Measurements from ENCODE around the gene CDKN2C. TPM values are rescaled to one million over a fixed set of nuclear protein-coding genes. Genes with fewer than 3 reads are reported as not detected.
"Not testable (repeated sequence)": the region's sequence is repeated elsewhere in the genome, so short reads cannot be mapped to it uniquely, and the experiment has no call there.

The CDKN2C gene
- total RNA-seq, 2 donors from 2014 or later, result 21.9 to 22.5 TPM

DNA sequence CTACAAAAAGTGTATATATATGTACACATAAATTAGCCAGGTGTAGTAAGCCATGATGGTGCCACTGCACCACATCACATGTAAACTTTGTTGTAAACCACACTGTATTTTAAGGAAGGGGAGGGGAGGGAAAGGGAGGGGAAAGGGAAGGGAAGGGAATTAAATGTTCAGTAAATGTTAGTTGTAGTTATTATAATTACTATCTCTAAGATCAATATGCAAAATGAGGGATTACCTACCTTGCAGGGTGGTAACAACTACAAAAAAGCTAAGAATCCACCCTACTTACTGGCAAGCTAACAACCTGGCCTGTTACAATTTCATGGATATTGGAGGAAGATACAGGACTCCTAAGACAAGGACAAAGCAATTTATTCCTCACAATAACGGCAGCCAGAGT is 27.7 kb upstream of the CDKN2C start:
- Mint-ChIP-seq H3K4me3 (no peak overlapping the region), H3K27me3 (no peaks in the 10 kb centered on the region)

DNA sequence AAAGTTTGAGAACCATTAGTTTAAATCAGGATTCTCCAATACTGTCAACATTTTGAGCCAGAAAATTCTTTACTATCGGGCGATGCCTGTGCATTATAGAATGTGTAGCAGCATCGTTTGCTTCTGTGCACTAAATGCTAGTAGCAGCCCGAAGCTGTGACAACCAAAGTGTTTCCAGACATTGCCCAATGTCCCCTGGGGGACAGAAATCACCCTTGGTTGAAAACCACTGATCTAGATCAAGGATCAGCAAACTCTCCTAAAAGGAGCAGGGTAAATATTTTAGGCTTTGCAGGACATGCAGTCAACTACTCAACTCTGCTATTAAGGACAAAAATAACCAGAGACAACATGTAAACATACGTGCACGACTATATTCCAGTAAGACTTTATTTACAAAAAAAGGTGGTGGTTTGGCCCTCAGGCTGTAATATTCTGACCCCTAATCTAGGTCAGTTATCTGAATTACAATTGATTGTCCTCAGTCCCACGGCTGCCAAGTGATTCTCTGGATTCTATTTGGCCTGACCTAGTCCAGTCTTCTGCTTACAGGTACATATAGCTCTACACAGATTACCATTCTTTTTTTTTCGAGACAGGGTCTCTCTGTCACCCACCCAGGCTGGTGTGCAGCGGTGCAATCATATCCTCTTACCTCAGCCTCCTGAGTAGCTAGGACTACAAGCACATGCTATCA is 20.6 kb upstream of the CDKN2C start:
- Mint-ChIP-seq H3K36me3 (no peaks in the 10 kb centered on the region), H3K9me3 (no peaks in the 10 kb centered on the region), H3K27ac (no peak overlapping the region), H3K4me1 (ENCODE audit: low read depth in 2 of 2) (peaks cover 0 to 26% of the 10 kb centered on the region in 2 donors), H3K4me3 (no peak overlapping the region), H3K27me3 (no peaks in the 10 kb centered on the region)
- no peak for DNase-seq (ENCODE audit: low spot score)
- ATAC-seq, result no peak

More for the DNA sequence above, 27.7 kb upstream of the CDKN2C start:
- ATAC-seq, result no peak
- Mint-ChIP-seq H3K36me3 (no peaks in the 10 kb centered on the region), H3K27ac (no peak overlapping the region), H3K9me3 (no peaks in the 10 kb centered on the region), H3K4me1 (ENCODE audit: low read depth in 2 of 2) (peaks cover 0 to 25% of the 10 kb centered on the region in 2 donors)
- DNase-seq (ENCODE audit: low spot score), result no peak

GRCh38 chr1:50950396-50950795 is 19.6 kb upstream of the CDKN2C start:
- ATAC-seq (no peak), DNase-seq (ENCODE audit: low spot score) (no peak)
- H3K4me3 Mint-ChIP-seq, result no peak overlapping the region
- no peaks in the 10 kb centered on the region for H3K27me3 Mint-ChIP-seq
- no peaks in the 10 kb centered on the region for H3K9me3 Mint-ChIP-seq
- no peaks in the 10 kb centered on the region for H3K36me3 Mint-ChIP-seq
- no peak overlapping the region for H3K27ac Mint-ChIP-seq
- H3K4me1 Mint-ChIP-seq (ENCODE audit: low read depth in 2 of 2), result peaks cover 0 to 25% of the 10 kb centered on the region in 2 donors

- not testable (repeated sequence) for H3K27me3 Mint-ChIP-seq; DNase-seq (ENCODE audit: low spot score); H3K27ac Mint-ChIP-seq; H3K4me3 Mint-ChIP-seq; ATAC-seq; H3K9me3 Mint-ChIP-seq; H3K36me3 Mint-ChIP-seq
- peaks cover 0 to 18% of the 10 kb centered on the region in 2 donors for H3K4me1 Mint-ChIP-seq (ENCODE audit: low read depth in 2 of 2)
These were observed 17.5 kb upstream of the CDKN2C start for GRCh38 chr1:50952566-50952965.

GRCh38 chr1:50955116-50955515 is 14.9 kb upstream of the CDKN2C start:
- peaks cover 10 to 13% of the 10 kb centered on the region in 2 donors for H3K4me1 Mint-ChIP-seq (ENCODE audit: low read depth in 2 of 2)
- H3K36me3 Mint-ChIP-seq, result peaks cover 6% of the 10 kb centered on the region
- no peak overlapping the region for H3K27ac Mint-ChIP-seq
- H3K27me3 Mint-ChIP-seq, result no peaks in the 10 kb centered on the region
- H3K9me3 Mint-ChIP-seq, result no peaks in the 10 kb centered on the region
- H3K4me3 Mint-ChIP-seq, result no peak overlapping the region
- no peak for ATAC-seq
- no peak for DNase-seq (ENCODE audit: low spot score)

- Mint-ChIP-seq H3K27ac (peak overlapping the region; percentile 41 to 64), H3K9me3 (no peaks in the 10 kb centered on the region), H3K4me1 (ENCODE audit: low read depth in 2 of 2) (peaks cover 13 to 17% of the 10 kb centered on the region in 2 donors), H3K36me3 (peaks cover 6% of the 10 kb centered on the region), H3K4me3 (peak overlapping the region; percentile 98), H3K27me3 (no peaks in the 10 kb centered on the region)
- ATAC-seq (peak in 1 of 2 donors; percentile 28), DNase-seq (ENCODE audit: low spot score) (peak; percentile 68)
These were observed 10.6 kb upstream of the CDKN2C start for GRCh38 chr1:50959303-50959912.

- Mint-ChIP-seq H3K4me1 (ENCODE audit: low read depth in 2 of 2) (peaks cover 13 to 17% of the 10 kb centered on the region in 2 donors), H3K36me3 (peaks cover 6% of the 10 kb centered on the region), H3K9me3 (no peaks in the 10 kb centered on the region), H3K27ac (peak within 1 kb of the TSS; percentile 41 to 64), H3K4me3 (peak within 1 kb of the TSS; percentile 98), H3K27me3 (no peaks in the 10 kb centered on the region)
- ATAC-seq (peak; percentile 94 to 96), DNase-seq (ENCODE audit: low spot score) (peak; percentile 99)
These were observed 9.9 kb upstream of the CDKN2C start, which contains the start of gene FAF1 for GRCh38 chr1:50959913-50960844. TSS of gene FAF1 (minus strand) at chr1:50960267. CDS start at chr1:50959811, 456 bp downstream.

GRCh38 chr1:50964863-50965262 is 5.2 kb upstream of the CDKN2C start:
- DNase-seq (ENCODE audit: low spot score) (no peak), ATAC-seq (no peak)
- H3K27me3 Mint-ChIP-seq, result no peaks in the 10 kb centered on the region
- peaks cover 15 to 19% of the 10 kb centered on the region in 2 donors for H3K4me1 Mint-ChIP-seq (ENCODE audit: low read depth in 2 of 2)
- no peak overlapping the region for H3K4me3 Mint-ChIP-seq
- no peaks in the 10 kb centered on the region for H3K9me3 Mint-ChIP-seq
- no peak overlapping the region for H3K27ac Mint-ChIP-seq
- H3K36me3 Mint-ChIP-seq, result peaks cover 3% of the 10 kb centered on the region

DNA sequence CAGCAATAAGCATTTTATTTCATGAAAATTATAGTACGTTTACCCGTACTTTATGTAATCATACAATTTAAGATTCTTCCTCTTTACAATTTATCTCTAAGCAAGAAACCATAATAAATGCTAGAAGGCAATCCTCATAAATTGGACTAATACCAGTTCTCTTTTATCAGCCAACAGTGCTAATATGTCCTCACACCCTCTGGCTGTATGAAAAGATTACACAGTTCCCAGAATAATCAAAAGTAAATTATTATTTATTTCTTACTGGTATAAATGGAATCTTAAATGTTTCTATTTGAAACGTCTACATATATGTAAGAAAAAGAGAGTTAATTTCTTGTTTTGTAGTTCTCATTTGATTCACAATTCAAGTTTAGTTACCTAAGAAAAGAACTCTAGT is 3.1 kb upstream of the CDKN2C start:
- no peak for ATAC-seq
- Mint-ChIP-seq H3K27me3 (no peaks in the 10 kb centered on the region), H3K9me3 (no peaks in the 10 kb centered on the region), H3K4me1 (ENCODE audit: low read depth in 2 of 2) (peaks cover 17 to 29% of the 10 kb centered on the region in 2 donors), H3K27ac (peak overlapping the region; percentile 93 to 95), H3K36me3 (peaks cover 8% of the 10 kb centered on the region), H3K4me3 (peak overlapping the region; percentile 99)
- DNase-seq (ENCODE audit: low spot score), result no peak

GRCh38 chr1:50967416-50968157 is 2.5 kb upstream of the CDKN2C start:
- no peak for DNase-seq (ENCODE audit: low spot score)
- no peak for ATAC-seq
- H3K9me3 Mint-ChIP-seq, result no peaks in the 10 kb centered on the region
- H3K27me3 Mint-ChIP-seq, result no peaks in the 10 kb centered on the region
- peak overlapping the region; percentile 93 to 95 for H3K27ac Mint-ChIP-seq
- peaks cover 19 to 31% of the 10 kb centered on the region in 2 donors for H3K4me1 Mint-ChIP-seq (ENCODE audit: low read depth in 2 of 2)
- H3K4me3 Mint-ChIP-seq, result peak overlapping the region; percentile 99
- peaks cover 8% of the 10 kb centered on the region for H3K36me3 Mint-ChIP-seq

DNA sequence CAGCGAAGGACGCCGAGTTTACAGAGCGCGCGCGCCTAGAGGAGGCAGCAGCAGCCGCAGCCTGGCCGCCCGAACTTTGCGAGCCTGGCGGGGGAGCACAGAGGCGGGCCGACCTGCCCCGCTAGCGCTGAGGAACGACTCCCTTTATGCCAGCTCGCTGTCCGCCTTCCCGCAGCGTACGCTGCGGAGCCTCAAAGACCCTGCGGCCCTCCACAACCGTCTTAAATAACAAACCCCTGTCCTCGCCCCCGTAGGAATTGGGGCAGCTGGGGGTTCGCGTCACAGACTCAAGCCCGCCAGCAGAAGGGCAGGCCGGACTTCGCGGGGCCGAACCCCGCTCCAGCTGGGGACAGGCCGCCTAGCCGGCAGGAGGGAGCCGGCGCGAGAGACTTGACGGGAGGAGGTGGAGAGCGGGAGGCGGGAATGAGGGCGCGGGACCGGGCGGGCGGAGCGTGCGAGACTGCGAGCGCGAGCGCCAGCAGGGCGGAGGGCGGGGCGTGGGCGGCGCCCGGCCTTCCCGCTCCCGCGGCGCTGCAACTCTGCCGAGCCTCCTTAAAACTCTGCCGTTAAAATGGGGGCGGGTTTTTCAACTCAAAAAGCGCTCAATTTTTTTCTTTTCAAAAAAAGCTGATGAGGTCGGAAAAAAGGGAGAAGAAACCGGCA is 1.8 kb upstream of the CDKN2C start:
- H3K4me3 Mint-ChIP-seq, result peak overlapping the region; percentile 99
- H3K9me3 Mint-ChIP-seq, result no peaks in the 10 kb centered on the region
- peaks cover 19 to 31% of the 10 kb centered on the region in 2 donors for H3K4me1 Mint-ChIP-seq (ENCODE audit: low read depth in 2 of 2)

GRCh38 chr1:50968821-50969610 is 1.0 kb upstream of the CDKN2C start:
- H3K9me3 Mint-ChIP-seq, result no peaks in the 10 kb centered on the region
- H3K27ac Mint-ChIP-seq, result peak overlapping the region; percentile 93 to 95
- ATAC-seq, result peak; percentile 47 to 68
- H3K27me3 Mint-ChIP-seq, result no peaks in the 10 kb centered on the region
- peaks cover 13% of the 10 kb centered on the region for H3K36me3 Mint-ChIP-seq
- peak overlapping the region; percentile 99 for H3K4me3 Mint-ChIP-seq
- DNase-seq (ENCODE audit: low spot score), result peak; percentile 78
- H3K4me1 Mint-ChIP-seq (ENCODE audit: low read depth in 2 of 2), result peaks cover 21 to 38% of the 10 kb centered on the region in 2 donors

More for the DNA sequence above, 1.8 kb upstream of the CDKN2C start:
- Mint-ChIP-seq H3K27me3 (no peaks in the 10 kb centered on the region), H3K36me3 (peaks cover 8% of the 10 kb centered on the region), H3K27ac (peak overlapping the region; percentile 93 to 95)
- ATAC-seq, result peak; percentile 89 to 91
- DNase-seq (ENCODE audit: low spot score), result peak; percentile 92

Measured in natural killer cell treated with Interleukin-12 subunit alpha and Interleukin-12 subunit beta and Interleukin-15 and Interleukin-18, amount 100 ng/mL, for 72 hours (primary cell).